HG03558 (cell line): Measurements from ENCODE around the gene EVI5.

Experiments used
- ATAC-seq: cut with Tn5 transposase; IDR thresholded peaks from one replicate; pipeline ENCODE4 v1.9.1; 2021; ENCODE audit warnings: moderate number of reproducible peaks; ENCODE audit not compliant: unreplicated experiment; ENCODE audit errors: extremely low read depth

The EVI5 gene

DNA sequence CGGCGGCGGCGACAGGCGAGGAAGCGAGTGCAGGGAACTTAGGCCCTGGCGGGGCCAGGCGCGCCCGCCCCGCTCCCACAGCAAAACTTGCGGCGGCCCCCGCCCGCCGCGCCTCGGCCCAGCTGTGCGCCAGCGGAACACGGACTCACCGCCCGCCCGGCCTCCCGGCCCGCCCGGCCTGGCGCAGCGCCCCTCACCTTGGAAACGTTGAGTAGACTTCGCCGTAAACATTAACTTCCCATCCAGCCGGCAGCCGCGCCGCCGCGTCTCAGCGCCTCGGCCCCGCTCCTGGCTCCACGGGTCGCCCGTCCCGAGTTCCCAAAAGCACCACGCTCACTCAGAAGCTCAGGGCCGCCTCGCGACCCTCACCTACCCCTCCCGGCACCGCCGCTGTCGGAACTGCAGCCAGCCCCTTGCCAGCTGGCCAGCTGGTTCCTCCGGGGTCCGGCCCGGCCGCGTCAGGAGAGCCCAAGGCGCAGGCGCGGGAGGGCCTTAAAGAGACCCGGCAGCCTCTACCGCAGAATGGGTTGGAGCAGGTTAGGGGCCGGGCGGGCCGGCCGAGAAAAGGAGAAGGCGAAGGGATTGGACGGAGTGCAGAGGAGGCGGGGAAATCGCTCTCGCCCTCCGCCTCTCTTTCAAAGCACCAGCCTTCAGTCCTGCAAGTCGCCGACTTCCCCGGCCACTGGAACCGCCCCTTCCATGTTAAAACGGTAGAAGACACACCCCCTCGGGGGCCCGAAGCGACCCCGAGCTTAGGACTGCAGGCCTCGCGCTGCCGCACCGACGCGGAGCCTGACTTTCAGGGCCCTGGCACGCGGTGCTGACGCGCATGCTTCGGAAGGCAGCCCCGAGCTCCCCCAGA is at the start of gene EVI5:
Gene EVI5, minus strand, starts transcription at position 470 of the 862 bp plus-strand sequence. CDS start 48,562 bp downstream, outside the sequence.
- peak; percentile 76 for ATAC-seq

- no peak for ATAC-seq
These were observed 49.7 kb upstream of the EVI5 start for GRCh38 chr1:92834617-92835016.

GRCh38 chr1:92833840-92834239 is 48.9 kb upstream of the EVI5 start:
- no peak for ATAC-seq

DNA sequence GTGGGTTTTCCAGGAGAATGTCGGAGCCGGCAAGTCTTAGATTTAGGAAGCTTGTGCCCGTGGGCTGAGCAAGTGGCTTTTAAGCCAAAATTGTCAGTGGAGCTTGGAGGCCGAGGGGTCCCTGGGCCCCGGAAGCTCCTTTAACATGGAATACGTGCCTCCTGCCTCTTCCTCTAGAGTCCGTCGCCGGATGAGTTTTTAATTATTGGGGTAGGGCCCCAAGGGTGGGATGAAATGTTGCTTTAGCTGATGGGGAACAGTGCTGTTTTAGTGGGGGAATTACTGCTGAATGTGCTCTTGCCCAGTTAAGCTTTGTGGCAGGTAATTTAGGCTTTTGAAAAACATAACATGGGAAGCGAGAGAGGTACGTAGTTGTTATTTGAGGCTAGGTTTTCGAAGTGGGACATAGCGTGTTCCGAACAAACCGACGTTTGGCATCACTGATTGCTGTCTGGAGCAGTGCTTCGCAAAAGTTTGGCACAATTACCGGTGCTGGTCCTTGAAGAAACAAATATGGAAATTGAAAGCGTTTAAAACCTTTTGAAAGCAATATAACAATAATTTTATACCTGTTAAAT is 47.7 kb upstream of the EVI5 start:
- ATAC-seq, result no peak

DNA sequence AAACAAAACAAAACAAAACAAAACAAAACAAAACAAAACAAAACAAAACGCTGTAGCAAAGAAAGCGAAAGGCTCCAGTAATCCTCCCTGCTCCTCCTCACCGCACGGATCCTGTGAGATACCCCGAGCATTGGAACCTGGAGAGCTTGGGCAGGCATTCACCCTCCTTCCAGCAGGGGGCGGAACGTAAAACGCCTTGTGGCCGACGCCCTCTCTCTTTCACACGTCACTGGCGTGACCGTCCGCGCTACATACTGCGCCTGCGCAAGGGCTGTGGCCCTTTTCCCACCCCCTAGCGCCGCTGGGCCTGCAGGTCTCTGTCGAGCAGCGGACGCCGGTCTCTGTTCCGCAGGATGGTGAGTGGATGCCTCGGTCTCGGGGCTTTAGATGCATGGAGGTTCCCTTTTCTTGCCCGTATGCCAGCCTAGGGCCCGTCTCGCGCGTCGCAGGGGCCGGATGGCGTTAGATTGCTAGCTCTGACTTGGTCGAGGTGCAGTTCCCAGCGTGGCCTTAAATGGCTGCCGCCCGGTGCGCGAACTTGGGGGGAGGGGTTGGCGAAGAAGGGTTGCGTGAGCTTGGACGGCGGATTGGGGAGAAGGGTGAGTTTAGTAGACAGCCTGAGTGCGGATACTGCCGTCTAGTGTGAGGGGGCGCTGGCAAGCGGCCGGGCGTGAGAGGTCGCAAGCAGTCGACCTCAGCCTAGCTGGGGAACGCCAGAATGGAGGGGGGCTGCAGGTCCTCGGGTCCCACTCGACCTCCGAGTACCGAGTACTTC is 47.0 kb upstream of the EVI5 start, which contains the start of gene RPL5:
Gene RPL5, plus strand, starts transcription at position 279 of the 775 bp plus-strand sequence. Its CDS starts 75 bp downstream, at position 354.
- ATAC-seq, result peak; percentile 94

GRCh38 chr1:92831368-92831761 is 46.5 kb upstream of the EVI5 start:
- no peak for ATAC-seq

DNA sequence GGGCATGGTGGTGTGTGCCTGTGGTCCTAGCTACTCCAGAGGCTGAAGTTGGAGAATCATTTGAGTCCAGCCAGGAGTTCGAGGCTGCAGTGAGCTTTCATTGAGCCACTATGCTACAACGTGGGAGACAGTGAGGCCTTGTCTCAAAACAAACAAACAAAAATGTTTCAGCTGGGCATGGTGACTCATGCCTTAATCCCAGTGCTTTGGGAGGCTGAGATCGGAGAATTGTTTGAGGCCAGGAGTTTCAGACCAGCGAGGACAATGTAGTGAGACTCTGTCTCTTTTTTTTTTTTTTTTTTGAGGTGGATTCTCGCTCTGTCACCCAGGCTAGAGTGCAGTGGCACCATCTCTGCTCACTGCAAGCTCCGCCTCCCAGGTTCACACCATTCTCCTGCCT is 41.9 kb upstream of the EVI5 start:
- no peak for ATAC-seq

GRCh38 chr1:92822879-92823278 is 38.0 kb upstream of the EVI5 start:
- ATAC-seq, result no peak

DNA sequence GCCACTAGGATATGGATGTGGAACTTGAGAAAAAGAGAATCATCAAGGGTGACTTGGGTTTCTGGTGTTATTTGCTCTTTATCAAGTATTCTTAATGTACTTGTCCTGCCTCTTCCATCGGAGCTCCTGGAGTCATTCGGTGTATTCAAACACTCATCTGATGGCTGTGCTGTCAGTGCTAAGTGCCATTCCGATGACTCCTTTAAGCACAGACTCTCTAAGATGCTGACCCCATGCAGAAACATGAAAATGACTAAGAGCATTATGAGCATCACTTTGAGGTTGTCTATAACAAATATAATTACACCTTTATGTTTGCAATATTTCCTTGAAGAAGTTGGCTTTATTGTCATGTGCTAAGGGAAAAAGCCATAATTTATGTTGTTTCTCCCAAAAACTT is 35.6 kb upstream of the EVI5 start:
- ATAC-seq, result no peak

DNA sequence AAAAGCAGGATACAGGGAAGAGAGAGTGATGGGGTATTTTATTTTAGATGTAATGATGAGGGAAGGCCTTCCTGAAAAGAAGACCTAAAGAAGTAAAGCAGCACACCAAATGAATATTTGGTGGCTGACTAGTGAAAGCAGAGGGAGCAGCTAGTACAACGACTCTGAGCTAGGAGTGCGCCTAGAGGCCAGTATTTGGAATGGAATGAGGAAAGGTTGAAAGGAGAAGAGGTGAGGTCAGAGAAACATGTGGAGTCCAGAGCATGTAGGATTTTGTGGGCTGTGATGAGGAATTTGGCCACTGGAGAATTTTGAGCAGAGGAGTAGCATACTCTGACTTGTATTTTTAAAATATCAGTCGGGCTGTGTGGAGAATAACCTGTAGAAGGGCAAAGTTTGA is 35.1 kb upstream of the EVI5 start:
- no peak for ATAC-seq

GRCh38 chr1:92817986-92818764 is 33.3 kb upstream of the EVI5 start:
- no peak for ATAC-seq

GRCh38 chr1:92817137-92817697 is 32.3 kb upstream of the EVI5 start:
- no peak for ATAC-seq

GRCh38 chr1:92816732-92817131 is 31.8 kb upstream of the EVI5 start:
- ATAC-seq, result no peak

- ATAC-seq, result no peak
These were observed 23.5 kb upstream of the EVI5 start for GRCh38 chr1:92808381-92808780.

GRCh38 chr1:92805216-92805615 is 20.3 kb upstream of the EVI5 start:
- ATAC-seq, result no peak

- ATAC-seq, result no peak
These were observed 19.9 kb upstream of the EVI5 start for GRCh38 chr1:92804721-92805201.

DNA sequence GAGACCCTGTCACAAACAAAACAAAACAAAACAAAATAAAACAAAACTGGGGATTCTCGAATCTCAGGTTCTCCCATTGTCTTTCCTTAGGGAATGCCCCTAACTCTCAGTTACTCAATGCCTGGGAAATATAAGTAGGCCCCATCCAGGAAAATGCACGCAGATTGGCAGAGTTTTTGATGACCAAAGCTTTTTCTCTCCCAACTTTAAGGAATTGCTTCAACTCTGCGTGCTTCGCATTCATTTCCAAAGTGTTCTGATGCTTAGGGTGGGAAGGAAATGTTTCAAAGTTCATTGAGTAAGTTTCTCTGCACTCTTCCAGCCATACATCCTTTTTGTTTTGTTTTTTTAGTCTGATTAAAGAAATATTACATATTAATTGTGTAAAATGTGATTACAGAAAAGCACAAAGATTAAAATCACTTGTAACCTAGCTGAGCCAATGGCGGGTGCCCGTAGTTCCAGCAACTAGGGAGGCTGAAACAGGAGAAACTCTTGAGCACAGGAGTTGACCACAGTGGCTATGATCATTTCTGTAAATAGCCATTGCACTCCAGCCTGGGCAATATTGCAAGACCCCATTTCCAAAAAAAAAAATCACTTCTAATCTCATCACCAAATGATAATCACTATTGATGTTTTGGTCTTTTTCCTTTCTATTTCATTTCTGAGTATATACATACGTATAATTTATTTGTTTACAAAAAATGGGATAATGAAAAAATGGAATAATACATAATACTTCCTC is 18.4 kb upstream of the EVI5 start:
- no peak for ATAC-seq

DNA sequence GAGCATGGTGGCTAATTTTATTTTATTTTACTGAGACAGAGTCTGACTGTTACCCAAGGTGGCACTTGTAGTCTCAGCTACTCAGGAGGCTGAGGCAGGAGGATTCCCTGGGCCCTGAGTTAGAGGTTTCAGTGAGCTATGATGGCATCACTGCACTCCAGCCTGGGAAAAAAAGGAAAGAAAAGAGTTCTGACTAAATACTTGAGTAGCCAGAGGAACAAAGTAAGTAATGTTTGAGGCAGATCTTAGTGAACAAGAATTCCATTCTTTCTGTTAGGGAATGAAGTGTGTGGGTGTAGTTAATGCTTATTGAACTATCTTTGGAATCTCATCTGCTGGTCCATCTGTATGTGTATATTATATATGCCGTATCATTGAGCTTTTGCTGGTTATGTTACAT is 13.1 kb upstream of the EVI5 start:
- ATAC-seq, result no peak

GRCh38 chr1:92797297-92797696 is 12.4 kb upstream of the EVI5 start:
- ATAC-seq, result no peak
